Measurements from ENCODE around the gene CBX1.
"Not testable (repeated sequence)": the region's sequence is repeated elsewhere in the genome, so short reads cannot be mapped to it uniquely, and the experiment has no call there.

Gene CBX1

DNA sequence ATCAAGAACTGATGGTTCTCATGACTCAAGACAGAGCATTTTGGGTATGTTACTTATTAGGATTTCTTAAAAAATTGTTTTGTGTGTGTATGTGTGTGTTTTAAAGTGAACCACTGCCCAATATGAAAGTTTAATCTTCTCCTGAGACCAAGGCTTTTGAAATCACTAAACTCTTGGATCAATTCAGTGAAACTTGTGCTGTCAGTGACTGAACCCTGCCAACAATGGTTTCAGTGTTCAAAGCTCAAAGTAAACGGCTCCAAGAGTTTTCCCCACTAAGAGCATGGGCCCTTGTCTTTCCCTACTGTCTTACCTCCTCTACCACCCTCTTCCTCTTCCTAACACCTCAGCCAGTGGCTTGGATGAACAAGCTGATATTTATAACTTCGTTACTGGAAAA, 31.1 kb downstream of the CBX1 start:
- no peak for DNase-seq

DNA sequence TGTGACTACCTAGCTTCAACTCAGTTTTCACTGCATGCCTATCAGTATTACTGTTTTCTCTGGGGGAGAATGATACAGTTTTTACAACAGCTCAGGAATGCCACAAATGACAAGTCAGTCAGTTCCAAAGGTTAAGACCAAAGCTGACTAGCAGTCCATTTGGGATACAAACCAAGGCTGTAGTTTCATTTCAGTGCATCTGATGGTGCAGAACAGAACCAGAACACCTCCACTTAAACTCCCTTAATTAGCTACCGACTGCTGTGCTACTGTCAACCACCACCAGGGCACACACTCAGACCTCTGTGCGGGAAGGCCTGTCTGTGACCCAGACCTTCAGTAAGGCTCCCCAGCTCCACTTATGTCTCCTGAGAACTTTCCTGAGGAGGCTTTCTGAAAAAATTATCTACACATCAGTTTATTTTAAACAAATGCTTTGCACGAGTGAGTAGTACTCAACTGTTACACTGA, 32.8 kb downstream of the CBX1 start:
- no peak for DNase-seq

DNA sequence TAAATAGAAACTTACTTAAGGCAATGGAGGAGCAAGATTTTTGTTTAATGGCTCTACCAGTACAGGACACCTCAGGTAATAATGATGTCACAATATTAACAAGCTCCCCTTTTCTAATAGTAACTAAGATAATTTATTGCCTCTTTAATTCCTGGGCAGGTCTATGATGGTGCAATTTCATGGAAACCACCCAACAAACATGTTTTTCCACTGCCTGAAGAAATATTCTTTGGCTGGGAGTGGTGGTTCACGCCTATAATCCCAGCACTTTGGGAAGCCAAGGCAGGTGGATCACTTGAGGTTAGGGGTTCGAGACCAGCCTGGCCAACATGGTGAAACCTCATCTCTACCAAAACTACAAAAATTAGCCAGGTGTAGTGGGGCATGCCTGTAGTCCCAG, 33.5 kb downstream of the CBX1 start:
- DNase-seq, result not testable (repeated sequence)

DNA sequence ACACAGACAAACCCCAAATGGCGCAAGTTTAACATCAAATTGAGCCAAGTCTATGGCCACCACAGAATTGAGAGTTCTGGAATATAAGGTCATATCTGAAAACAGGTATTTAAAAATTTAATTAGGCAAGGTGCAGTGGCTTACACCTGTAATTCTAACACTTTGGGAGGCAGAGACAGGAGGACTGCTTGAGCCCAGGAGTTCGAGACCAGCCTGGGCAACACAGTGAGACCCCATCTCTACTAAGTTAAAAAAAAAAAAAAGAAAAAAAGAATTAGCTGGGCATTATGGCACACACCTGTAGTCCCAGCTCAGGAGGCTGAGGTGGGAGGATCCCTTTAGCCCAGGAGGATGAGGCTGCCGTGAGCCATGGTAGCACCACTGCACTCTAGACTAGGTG, 34.0 kb downstream of the CBX1 start:
- DNase-seq, result no peak

DNA sequence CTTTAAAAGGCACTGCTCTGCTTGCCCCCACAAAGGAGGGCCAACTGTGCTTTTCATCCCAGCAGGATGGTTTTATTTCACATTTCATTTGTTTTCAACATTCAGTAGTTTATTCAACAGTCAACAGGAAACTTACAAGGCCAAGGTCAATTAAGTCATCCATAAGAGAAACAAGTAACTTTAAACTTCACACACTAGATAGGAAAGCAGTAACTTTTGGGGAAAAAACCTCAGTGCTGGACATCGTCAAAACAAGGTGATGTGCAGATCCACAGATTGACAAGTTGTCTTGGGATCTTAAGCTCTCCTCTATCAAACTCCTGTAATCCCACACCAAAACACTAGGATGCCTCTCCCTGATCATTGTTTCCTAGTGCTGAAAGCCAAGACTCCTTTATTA, 34.6 kb downstream of the CBX1 start:
- no peak for DNase-seq

DNA sequence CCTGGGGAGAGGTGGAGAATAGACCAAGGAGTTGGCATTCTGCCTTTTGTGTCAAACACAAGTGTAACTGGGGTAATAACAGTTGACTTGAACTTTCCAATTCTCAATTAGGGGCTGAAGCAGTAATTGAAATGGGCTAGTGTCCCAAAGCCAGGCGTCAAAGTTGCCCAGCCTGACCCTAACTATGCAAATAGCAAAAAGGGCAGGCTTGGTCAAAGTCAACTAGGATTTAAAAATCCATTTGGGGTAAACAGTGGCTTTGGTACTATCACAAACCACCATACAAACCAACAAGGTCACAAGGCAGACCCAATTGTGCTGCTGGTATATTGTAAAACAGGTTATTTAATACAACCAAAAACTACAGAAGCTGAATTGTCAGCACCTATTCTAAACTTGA, 35.1 kb downstream of the CBX1 start:
- DNase-seq, result no peak

DNA sequence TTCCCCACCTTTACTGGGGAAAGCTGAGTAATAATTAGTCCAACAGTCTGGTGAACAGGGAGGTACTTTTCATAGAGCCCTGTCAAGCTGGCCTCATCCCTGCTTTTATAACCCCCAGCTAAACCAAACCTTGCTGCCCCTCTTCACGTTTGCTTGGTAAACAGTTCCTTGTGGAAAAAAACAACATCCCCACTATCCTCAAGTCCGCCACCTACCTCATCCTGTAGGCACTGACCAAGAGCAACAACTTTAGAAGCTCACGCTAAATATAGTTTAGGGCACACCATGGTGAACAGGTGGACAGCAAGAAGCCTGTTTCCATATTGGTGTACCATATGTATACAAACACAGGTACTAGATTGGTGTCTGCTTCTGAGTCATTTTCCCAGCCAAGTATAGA, 36.6 kb downstream of the CBX1 start:
- DNase-seq, result no peak

DNA sequence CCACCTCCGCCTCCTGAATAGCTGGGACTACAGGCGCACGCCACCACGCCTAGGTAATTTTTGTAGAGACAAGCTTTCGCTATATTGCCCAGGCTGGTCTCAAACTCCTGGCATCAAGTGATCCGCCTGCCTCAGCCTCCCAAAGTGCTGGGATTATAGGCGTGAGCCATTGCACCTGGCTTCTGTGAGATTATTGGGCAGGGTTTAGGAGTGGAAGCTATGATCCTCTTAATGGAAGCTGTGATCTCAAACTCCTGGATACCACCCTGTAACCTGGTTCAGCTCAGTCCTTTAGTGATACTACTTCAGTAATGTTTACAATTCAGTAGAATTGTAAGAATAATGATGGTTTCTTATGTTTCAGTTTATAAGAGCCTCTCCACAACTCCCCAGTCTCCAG, 39.0 kb downstream of the CBX1 start:
- DNase-seq, result no peak

DNA sequence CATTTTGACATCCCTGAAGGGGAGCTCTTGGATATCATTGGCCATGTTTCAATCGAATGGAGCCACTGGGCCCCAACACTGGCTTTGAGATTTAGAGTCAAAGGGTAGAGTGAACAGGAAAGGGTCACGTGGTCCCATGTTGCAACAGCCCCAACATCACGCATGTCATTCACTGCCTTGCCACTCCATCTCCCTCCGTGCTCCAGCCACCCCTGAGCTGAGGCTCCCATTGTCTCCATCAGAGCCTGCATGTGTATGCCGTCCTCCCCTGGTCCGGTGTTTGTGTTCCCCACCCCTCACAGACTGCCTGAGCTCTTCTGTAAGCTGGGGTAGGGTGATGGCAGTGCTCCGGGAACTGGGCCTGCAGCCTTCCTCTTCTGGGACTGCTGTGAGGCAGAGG, 41.0 kb downstream of the CBX1 start:
- DNase-seq, result peak; percentile 36

DNA sequence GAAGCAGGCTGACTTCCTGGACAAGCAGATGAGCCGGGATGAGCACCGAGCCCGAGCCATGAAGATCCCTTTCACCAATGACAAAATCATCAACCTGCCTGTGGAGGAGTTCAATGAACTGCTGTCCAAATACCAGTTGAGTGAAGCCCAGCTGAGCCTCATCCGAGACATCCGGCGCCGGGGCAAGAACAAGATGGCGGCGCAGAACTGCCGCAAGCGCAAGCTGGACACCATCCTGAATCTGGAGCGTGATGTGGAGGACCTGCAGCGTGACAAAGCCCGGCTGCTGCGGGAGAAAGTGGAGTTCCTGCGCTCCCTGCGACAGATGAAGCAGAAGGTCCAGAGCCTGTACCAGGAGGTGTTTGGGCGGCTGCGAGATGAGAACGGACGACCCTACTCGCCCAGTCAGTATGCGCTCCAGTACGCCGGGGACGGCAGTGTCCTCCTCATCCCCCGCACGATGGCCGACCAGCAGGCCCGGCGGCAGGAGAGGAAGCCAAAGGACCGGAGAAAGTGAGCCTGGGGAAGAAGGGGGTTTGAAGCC, 42.1 kb downstream of the CBX1 start:
- no peak for DNase-seq

DNA sequence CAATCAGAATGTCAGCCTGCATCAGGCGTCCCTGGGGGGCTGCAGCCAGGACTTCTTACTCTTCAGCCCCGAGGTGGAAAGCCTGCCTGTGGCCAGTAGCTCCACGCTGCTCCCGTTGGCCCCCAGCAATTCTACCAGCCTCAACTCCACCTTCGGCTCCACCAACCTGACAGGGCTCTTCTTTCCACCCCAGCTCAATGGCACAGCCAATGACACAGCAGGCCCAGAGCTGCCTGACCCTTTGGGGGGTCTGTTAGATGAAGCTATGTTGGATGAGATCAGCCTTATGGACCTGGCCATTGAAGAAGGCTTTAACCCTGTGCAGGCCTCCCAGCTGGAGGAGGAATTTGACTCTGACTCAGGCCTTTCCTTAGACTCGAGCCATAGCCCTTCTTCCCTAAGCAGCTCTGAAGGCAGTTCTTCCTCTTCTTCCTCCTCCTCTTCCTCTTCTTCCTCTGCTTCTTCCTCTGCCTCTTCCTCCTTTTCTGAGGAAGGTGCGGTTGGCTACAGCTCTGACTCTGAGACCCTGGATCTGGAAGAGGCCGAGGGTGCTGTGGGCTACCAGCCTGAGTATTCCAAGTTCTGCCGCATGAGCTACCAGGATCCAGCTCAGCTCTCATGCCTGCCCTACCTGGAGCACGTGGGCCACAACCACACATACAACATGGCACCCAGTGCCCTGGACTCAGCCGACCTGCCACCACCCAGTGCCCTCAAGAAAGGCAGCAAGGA, 42.7 kb downstream of the CBX1 start:
- DNase-seq, result no peak

DNA sequence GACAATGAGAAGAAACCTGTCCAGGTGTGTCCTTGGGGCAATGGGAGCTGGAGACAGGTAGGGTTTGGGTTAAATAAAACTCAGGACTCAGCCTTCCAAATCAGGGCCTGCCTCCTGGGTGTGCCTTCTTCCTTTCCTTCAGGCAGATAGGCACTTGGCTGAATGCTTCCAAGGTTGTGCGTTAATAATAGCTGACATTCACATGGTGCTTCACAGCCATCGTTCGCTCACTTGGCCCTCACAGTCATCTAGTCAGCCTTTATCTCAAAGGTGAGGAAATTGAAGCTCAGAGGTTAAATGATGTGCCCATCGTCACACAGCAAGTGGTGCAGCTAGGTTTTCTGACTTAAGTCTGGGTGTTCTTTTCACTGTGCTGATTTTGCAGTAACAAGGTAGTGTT, 43.7 kb downstream of the CBX1 start:
- DNase-seq, result no peak

DNA sequence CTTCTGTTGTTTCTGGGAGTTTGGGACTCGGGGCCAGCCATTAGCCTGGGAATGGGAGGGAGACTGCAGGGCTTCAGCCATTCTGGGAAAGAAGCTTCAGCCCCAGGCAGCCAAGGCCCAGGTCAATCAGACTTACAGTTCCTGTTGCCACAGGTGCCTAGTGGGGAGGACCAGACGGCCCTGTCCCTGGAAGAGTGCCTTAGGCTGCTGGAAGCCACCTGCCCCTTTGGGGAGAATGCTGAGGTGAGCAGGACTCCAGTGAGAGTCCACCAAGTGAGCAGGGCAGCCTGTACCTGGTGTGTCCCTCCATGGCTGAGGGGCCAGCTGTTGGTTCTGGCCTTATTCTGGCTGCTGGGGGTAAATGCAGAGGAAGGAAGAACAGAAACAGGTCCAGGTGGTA, 44.4 kb downstream of the CBX1 start:
- DNase-seq, result no peak

DNA sequence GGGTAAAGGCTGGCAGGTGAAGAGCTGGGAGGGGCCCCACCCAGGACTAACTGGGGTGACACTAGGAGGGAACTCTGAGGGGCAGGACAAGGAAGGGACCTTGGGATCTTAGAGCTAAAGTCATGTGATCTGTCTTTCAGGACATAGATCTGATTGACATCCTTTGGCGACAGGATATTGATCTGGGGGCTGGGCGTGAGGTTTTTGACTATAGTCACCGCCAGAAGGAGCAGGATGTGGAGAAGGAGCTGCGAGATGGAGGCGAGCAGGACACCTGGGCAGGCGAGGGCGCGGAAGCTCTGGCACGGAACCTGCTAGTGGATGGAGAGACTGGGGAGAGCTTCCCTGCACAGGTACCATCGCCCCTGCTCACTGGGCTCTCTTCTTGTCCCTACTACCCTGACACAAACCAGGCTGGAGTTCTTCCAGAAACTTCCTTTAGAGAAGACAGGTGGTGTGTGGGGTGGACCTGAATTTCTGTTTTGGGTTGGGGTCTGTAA, 45.0 kb downstream of the CBX1 start:
- DNase-seq, result no peak

DNA sequence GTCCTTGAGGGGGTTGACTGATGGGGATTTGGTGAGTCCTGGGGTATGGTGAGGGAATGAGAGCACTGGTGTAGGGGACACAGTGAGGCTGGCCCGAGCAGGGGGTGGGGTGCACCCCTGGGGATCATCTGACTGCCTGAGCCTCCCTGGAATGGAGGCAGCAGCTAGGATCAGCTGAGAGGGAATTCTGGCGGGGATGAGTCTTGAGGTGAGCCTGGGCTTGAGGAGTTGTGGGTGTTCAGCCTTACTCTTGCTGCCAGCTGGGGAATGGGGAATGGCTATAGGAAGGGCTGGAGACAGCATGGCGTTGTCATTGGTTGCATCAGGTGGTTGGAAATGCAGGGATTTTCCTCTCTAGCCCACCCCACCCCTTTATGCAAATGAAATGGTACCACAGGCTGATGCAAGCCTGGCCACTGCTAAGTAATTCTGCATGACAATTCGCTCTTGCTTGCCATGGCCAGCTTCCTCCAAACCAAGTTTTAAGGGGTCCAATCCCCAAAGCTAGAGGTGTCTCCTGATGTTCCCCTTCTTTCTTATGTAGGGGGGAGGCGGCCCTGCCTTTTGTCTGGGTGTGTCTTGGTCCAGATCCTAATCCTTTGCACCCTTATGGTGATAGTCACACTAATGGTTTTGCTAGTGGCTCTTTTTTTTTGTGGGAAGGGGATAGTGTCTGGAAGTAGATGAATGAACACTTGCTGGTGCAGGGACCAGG, 45.6 kb downstream of the CBX1 start:
- peak; percentile 36 for DNase-seq

DNA sequence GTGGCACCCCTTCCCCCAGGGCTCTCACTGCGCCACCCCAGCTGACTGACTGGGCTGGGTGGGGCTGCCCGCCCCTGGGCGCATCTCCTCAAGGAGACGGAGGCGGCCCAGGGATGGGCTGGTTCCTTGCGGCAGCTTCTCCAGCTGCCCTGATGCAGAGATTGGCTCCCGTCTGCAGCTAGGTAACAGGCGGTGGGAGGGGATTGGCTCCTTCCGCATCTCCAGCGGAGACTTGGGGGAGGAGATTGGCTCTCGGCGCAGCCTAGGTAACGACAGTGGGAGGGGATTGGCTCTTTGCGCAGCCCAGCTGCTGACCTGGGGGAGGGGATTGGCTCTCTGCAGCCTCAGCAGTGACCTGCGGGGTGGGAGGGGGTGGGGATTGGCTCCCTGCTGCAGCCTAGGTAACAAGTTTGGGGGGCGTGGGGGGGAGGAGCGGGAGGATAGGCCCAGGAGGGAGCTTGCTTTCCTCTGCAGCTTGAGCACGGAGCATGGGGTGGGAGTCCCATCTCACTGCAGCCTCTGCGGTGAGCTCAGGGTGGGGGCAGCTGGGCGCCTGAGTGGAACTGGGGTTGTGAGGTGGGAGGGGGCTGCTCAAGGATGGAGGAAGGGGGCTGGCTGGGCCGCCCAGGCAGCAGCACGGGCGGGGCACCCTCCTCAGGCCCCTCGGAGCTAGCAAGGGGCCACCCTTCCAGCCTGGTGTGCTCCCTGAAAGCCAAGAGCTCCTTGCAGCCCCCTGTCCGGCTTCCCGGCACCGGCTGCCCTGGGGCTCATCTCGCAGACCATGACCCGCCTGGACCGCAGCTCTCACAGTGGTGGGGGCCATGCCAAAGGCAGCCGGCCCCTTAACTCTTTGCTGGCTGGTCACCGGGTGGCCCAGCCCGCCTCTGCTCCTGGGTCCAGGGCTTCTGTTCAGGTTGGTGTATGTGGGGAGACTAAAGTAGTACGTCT, 46.8 kb downstream of the CBX1 start:
- no peak for DNase-seq

DNA sequence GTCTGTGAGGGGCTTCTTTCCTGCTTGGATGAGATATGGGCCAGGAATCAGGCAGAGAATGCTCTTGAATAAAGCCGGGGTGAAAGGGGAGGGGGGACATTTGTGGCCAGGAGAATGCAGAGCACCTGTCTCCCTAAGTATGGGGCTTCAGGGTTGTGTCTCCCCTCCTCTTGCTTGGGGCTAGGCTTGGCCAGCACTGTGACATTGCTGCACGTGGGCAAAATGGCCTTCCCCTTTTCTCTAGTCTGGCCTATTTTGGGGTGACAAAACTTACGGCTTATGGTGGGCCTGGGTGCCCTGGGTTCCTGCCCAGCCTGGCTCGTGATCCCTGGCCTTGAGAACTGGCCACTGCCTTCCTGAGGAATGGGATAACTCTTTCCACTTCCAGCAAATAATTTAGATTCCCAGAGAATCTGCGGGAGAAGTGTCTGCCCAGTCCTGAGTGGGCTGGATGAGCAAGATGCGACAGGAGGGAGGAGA, 47.5 kb downstream of the CBX1 start:
- no peak for DNase-seq

DNA sequence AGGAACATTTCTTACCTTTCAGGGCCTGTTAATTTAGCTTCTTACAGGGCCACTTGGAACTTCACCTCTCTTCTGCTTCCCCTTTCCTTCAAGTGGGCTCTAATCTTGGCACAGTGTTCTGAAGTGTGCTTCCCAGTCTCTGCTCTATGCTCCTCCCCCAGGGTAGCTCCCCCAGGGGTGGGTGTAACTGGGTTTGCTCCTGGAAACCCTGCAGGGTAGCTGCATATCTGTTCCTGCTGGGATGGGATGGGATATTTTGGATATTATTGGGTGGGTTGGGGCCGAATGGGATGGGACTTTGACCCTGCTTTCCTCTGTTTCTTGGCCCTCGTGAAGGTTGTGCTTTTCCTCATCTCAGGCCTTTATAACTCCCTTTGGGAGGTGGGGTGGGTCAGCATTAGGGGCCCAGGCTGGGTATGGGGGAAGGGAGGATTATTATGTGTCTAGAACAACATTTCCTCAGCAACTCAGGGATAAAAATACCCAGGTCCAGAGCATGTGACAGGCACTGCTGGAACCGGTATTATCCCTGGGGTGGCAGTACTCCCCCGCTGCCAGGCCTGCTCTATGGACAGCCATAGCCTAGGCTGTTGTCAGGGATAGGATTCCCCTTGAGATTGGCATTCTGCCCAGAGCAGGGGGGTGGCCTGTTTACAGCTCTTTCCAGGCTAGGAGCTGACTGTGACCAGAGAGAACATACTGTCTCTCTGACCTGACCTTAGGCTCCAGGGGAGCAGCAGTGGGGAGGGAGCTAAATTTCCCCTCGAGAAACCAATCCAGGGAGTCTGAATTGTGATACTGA, 48.1 kb downstream of the CBX1 start:
- DNase-seq, result no peak

DNA sequence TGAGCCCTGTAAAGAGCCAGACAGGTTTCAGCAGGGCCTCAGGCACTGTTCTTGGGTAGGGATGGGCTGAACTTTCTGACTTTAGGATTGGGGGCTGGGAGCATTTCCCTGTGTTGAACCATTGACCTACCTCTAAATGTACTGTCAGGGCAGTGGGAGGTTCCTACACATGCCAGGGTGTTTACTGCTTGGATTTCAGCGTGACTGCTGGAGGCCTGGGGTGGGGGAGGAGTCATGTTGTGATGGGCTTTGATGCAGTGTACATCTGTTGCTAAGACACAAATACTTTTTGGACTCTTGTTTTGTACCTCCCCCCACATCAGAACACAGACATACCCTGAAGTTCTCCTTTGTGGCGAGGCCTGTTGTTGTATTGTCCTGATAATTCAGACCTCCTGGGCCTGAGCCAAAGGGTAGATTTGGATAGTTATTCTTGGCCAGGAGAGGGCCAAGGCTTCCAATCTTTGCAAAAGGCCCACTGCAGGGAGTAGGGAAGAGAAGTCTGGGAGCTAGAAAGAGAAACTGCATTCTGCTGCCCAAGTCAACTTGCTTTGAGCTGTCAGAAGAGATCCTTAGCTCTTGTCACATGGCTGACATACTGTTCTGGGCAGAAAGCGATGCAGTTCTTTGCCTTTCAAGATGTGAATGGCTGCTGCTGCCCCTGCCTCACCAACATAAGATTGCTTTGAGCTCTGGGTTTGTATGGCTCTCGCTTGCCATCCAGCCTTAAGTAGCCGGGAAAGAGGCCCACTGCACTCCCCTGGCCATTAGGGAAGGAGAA, 49.4 kb downstream of the CBX1 start:
- DNase-seq, result no peak

DNA sequence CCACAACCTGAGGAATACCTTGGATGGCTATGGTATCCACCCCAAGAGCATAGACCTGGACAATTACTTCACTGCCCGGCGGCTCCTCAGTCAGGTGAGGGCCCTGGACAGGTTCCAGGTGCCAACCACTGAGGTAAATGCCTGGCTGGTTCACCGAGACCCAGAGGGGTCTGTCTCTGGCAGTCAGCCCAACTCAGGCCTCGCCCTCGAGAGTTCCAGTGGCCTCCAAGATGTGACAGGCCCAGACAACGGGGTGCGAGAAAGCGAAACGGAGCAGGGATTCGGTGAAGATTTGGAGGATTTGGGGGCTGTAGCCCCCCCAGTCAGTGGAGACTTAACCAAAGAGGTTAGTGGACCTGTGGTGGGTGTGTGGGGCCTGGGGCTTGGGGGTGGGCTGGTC, 50.0 kb downstream of the CBX1 start:
- DNase-seq, result no peak

Data from MV-4-11 (cell line).